HG03571 (cell line): Measurements from ENCODE around the gene NUDC.
"Not testable (repeated sequence)": the region's sequence is repeated elsewhere in the genome, so short reads cannot be mapped to it uniquely, and the experiment has no call there.

Source experiments
- ATAC-seq: cut with Tn5 transposase; IDR thresholded peaks from one replicate; pipeline ENCODE4 v1.9.1; 2021; ENCODE audit not compliant: unreplicated experiment

The NUDC gene

DNA sequence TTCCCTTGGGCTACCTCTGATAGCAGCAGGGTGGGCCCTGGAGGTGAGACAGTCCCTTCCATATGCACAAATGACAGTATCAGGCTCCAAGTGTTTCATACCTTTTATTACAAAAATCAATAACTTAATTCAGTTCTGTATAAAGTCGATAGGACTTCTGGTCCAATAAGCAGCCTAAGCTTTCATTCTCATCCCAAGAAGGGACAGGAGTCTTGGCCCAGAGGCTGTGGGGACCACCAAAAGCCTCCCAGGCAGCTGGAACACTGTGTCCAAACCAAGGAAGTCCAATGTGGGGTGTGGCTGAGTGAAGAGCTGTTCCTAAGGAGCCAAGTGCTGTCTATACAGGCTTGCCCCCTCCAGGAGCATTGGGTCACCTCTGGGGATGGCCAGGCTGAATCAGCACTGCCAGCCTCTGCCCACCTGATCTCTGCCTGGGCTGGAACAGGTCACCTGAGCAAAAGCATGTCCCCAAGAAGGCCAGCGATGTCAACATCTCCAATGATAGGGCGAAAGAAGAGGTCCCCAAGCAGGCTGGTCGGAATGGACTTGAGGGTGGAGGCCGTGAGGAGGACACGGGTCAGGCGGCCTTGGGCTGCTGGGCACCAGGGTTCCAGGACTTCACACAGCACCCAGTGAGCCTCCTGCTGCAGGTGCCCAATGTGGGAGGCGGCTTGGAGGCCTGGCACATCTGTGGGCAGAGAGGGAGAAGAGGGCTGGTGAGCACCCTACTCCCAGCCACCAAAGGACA is 10.0 kb upstream of the NUDC start:
- ATAC-seq, result no peak

DNA sequence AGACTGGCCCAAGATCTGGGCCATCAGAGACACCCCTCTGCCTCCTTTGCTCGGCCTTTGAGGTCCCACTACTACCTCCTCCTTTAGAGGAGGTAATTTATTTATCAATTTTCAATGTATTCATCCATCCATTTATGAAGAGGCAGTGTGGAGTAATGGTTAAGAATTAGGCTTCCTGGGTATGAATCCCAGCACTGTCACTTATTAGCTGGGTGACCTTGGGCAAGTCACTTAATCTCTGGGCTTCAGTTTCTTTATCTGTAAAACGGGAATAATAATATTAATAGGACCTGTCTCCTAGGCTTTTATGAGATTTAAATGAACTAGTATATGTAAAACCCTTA is 9.4 kb upstream of the NUDC start:
- no peak for ATAC-seq

DNA sequence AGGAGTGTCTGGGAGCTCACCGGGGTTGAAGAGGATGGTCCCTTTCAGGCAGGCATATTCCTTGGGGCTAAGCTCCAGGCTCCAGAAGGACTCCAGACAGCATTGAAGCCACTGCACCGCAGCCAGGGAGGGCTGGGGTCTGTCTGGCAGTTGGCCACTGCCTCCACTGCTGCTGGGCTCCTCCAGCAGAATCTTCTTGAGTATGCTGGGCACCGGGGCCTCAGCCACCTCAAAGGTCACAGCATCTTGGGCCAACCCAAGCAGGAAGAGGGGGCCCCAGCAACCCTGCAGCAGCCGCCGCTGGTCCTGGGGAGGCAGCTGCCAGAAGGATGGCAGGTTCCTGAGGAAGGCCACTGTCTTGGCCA is 8.2 kb upstream of the NUDC start:
- no peak for ATAC-seq

DNA sequence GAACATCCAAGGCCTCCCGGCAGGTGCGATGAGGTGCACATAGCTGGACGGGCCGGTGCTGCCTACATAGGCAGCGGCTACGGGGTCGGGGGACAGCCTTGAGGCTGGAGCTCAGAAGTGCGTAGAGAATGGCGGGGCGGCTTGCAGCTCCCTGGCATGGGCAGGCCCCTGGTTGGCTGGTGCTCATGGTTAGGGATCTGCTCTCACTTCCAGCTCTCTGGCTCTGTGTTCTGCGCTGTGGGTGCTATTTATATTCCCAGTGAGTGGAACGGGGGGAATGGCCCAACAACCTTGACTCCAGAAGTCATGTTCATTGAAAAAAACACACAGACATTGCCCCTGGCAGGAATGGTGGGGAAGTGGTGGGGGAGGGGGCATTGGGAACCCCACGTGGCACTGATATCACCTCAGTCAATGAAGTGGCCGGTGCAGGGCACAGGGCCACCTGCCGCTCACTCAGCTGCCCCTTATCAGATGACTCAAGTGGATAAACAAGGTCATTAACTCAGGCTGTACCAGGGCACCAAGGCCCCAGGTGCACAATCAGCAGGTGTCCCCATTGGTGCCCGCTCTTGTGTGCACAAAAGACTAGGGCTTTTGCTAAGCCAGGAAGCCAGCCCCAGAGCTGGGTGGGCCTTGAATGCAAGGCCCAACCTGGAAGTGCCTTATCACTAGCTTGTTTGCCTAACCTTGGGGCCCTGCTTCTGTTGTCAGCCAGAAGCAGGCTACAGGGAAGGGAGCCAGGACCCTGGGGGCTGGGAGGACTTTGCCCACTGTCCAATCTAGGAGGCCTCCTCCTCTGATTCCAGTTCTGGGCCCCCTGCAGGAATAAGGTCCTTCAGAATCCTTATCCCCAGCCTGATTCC is 7.6 kb upstream of the NUDC start, which contains the start of gene NR0B2:
Gene NR0B2 (minus strand): TSS at position 222 of the 866 bp plus-strand sequence. CDS start 35 bp downstream, at position 187.
- ATAC-seq, result no peak

DNA sequence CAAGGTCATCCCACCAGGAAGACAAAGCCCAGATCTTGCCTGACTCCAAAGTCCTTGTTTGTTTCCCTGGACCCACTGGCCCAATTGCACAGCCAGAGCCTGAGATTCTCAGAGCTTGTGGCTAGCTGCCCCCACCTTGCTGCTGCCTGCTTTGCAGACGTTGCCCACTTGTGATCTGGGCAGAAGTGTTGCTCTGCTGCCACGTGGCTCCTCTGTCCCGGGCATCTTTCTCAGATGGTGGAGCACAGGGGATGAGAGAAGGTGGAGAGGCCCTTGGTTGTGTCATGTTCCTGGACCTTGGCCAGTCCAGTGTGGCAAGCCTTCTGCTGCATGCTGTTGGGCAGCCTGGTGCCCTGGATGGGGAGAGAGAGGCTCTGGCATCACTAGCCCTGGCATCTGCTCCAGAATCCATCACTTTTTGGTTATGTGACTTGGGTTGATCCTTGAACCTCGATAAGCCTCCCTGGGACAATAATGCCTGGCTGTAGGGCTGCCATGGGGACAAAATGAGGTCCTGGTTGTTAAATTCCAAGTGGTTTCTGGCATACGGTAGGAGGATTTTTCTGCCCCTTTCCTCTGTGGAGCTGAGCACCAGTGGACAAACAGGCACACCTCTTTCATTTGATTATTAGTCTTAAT is 6.2 kb upstream of the NUDC start:
- no peak for ATAC-seq

DNA sequence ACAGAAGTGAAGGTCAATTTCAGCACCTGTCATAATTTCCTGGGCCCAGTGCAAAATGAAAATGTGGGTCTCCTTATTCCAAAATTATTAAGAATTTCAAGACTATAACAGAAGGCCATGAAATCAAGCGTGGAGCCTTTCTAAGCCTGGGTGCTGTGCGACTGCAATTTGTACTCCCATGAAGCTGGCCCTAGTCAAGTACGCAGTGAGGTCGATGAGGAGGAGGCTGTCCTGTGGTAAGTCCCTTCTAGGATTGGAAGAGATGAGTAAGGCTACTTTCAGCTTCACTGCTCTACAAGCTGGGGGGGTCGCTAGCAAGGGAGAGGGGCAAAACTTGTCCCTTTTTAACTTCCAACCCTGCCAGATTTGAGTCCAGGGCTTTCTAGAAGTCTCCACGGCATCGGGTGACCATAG is 410 bp upstream of the NUDC start:
- peak; percentile 11 for ATAC-seq

DNA sequence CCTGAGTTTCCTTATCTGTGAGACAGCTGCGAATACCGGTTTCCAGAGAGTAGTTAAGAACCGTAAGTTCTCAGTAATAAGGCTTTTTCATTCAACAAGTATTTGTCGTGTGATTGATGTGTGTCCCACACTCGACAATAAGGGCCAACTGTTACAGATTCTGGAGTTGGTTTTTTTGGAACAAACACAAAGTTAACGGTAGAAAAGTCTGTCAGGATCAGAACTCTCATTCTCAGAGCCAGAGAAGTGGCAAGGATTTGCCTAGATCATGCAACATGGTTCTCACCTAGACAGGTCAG is 837 bp downstream of the NUDC start:
- ATAC-seq, result no peak

DNA sequence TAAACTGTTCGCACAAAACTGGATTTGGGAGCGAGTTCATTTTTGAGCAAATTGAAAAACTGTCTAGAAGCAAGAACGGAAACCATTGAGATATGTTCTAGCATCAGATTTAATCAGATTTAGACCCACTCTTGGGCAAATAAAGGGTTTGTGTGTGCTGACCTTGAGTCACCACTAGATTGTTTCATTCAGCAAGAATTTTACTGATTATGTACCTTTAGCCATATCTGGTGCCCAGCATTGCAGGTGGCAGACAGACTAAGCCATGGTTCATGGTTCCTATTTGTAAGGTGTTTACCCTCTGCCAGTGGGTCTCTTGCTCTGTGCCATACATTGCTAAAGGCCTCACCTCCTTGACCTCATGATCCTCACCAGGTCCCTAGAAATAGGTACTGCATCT is 1.4 kb downstream of the NUDC start:
- ATAC-seq, result no peak

DNA sequence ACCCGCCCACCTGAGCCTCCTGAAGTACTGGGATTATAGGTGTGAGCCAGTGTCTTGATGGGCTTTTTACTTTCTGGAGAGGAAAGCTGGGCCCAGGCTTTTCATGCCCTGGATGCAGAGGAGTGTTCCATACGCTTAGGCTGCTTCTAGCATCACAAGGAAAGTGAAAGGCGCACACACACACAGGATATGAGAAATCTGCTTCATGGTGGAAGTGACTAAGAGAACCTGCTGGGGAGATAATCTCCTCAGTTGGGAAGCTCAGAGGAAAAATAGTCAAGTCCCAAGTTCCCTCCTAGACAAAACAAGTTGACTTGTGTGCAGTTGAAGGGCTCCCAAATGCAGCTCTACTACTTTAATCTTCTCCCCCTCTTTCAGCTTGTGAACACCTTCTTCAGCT is 2.2 kb downstream of the NUDC start:
- ATAC-seq, result no peak

DNA sequence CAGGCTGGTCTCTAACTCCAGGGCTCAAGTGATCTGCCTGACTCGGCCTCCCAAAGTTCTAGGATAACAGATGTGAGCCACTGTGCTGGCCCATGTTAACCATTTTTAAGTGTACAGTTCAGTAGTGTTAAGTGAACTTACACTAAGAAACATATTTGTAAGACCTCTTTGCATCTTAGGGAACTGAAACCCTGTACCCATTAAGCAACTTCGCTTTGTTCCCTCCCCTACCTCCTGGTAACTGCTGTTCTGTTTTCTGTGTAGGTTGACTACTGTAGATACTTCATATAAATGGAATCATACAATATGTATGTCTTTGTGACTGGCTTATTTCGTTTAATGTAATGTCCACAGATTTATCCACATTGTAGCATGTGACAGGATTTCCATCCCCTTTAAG is 11.0 kb downstream of the NUDC start:
- ATAC-seq, result no peak

DNA sequence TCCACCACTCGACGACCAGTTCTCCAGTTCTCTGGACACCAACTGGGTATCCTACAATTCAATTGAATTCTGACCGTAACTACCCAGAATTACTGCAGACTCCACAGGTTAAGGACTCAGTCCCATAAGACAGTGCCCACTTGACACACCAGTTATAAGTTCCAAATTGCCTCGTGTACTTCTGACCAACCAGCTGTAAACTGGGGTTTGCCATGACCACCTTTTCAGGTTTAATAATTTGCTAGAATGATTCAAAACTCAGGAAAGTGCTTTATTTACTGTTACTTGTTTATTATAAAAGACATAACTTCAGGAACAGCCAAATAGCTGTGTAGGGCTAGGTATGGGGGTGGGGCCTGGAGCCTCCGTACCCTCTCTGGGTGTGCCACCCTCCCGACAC is 15.3 kb downstream of the NUDC start:
- no peak for ATAC-seq

DNA sequence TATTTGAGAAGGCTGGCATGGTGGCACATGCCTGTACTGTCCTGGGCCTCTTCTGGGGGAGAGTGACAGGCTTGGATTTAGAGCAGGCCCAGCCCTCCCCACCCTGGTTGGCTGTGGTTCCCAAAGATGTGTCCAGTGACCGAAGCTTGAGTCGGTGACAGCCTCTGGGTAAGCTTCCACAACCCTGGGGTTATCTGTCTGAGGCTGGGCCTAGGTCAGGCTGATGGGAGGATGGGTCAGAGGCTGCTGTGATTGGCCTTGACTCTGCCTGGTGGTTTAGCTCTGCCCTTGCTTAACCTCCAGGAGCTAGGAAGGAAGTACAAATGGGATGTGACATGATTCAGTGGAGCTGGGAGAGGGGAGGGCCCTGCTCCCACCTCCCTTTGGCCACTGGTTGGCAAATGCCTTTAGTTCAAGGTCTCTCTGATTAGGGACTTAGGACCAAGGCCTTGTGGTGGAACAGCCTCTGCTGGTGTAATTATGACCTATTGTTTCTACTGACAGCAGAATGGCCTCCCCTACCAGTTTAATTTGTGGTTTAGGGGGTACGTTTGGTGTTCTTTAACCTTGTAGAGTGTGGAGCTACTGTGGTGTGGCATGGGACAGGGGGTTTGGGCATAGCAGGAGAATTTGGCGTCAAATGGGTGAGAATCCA is 16.6 kb downstream of the NUDC start:
- no peak for ATAC-seq

DNA sequence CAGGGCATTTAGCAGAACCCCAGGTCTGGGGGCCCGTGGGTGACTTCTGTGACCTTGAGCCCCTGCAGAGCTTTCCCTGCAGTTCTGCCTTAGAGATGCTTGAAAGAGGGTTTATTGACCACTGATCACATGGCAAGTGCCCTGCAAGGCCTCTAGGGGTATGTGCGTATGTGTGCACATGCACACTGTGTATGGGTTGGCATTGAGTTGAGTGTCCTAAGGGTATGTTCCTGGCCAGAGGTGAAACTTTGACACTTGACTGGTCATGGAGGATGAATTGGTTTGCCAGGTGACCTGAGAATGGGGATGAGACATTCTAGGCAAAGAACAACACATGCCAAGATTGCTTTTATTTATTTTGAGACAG is 17.1 kb downstream of the NUDC start:
- ATAC-seq, result no peak

DNA sequence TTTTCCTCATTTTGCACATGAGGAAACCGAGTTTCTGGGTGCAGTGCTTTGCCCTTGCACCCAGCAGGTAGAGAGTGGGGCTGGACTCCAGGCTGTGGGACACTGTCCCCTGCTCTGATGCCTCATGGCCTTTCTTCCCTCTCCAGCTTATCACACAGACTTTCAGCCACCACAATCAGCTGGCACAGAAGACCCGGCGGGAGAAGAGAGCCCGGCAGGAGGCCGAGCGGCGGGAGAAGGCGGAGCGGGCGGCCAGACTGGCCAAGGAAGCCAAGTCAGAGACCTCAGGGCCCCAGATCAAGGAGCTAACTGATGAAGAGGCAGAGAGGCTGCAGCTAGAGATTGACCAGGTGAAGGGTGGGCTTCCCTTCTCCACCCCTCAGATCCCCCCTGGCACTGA is 19.8 kb downstream of the NUDC start:
- no peak for ATAC-seq

DNA sequence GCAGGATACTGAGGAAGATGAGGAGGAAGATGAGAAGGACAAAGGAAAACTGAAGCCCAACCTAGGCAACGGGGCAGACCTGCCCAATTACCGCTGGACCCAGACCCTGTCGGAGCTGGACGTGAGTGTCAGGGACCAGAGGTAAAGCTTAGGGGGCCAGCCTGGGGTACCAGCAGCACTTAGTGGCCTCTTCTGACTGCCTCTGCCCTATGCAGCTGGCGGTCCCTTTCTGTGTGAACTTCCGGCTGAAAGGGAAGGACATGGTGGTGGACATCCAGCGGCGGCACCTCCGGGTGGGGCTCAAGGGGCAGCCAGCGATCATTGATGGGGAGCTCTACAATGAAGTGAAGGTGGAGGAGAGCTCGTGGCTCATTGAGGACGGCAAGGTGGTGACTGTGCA is 21.1 kb downstream of the NUDC start:
- ATAC-seq, result no peak

DNA sequence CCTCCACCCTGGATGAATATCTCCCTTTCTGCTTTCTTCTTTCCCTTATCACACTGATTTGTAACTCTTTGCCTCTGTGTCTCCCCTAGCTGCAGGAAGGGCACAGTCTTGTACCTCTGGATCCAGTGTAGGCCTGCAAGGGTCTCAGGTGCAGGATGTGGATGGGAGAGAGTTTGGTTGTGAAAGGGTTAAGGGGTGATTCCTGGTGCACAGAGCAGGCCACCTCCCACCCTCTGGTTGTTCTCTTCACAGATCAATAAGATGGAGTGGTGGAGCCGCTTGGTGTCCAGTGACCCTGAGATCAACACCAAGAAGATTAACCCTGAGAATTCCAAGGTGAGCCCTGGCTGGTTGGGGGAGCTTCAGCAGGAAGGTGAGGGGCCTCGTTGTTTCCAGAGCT is 23.6 kb downstream of the NUDC start:
- ATAC-seq, result no peak

DNA sequence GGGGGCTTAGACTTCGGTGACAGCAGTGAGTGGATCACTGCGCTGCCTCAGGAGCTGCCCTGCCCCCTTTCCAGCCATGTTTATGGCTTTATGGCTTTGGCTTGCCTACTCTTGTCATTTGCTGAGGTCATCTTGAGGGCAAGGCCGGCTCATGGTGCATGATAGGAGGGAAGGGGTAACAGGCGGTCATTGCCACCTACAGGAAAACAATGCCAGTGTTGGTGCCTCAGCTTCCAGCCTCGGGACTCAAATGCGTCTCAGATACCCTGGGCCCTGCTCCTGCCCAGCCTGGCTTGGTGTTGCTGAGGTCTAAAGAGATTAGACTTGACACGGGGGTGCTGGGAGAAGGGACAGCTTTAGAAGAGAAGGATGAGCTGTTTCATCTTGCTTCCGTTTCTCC is 24.2 kb downstream of the NUDC start:
- ATAC-seq, result no peak

DNA sequence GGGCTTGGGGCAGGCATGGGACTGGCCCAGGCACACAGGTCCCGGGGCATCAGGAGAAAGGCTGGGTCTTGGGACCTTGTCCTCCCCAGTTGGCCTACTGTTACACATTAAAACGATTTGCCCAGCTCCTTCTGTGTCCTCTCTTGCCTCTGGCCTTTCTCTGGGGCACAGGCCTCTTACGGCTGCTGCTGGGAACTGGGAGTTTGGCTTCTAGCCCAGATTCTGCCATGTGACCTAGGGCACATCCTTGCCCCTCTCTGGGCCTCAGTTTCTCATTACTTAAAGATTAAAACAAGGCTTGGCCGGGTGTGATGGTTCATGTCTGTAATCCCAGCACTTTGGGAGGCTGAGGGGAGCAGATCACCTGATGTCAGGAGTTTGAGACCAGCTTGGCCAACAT is 24.7 kb downstream of the NUDC start:
- ATAC-seq, result no peak

DNA sequence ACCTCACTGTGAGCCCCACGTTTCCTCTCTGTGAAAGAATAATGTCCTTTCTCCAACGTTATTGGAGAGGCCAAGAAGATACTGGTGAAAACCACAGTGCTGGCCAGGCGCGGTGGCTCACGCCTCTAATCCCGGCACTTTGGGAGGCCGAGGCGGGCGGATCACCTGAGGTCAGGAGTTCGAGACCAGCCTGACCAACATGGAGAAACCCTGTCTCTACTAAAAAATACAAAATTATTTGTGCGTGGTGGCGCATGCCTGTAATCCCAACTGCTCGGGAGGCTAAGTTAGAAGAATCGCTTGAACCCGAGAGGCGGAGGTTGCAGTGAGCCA is 27.1 kb downstream of the NUDC start:
- not testable (repeated sequence) for ATAC-seq

DNA sequence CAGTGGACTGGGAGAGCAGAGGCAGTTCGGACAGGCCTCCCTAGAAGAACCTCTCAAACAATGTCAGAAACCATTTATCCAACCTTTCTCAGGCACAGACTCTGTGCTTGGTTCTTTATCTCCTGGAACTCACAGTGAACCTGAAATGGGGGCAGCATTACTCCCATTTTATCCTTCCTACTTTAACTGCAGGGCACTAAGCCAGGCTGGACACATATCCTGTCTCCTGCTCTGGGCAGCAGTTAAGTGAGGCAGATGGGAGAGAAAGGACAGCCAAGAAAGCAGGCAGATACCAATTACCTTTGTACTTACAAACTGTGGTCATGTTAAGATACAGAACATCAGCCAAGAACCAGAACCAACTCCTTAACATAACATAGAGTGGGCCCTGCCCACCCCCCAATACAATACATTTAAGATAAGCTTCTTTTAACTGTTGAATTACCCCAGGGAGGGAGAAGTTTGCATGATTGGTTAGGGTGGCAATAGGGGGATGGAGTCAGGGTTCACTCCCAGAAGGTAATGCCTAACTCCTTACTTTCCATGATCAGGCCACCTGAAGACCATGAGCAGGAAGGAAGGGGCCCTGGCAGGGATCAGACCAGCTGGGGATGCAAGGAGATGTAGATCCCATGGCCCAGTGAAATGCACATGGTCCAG is 27.9 kb downstream of the NUDC start:
- ATAC-seq, result no peak

DNA sequence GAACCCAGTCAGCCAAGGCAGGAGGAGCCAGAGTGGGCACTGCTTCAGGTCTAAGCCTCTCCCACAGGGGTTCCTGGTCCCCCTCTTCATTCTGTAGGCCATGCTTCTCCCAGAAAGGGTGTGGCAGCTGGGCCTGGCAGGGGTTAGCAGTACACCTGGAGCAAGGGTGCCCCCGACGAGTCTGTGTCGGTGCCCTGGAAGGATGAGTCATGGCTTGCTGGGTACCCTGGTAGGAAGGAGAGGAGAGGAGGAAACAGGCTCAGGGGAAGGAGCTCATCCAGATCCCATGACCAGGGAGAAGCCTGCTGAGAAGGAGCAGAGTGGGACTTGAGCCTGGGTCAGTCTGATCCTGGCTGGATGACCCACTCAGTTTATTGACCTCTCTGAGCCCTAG is 28.4 kb downstream of the NUDC start:
- ATAC-seq, result no peak
